ENCODE results near the gene CHCHD5. TPM values are rescaled to one million over a fixed set of nuclear protein-coding genes. Genes with fewer than 3 reads are reported as not detected.
"Not testable (repeated sequence)": the region's sequence is repeated elsewhere in the genome, so short reads cannot be mapped to it uniquely, and the experiment has no call there.

Gene CHCHD5
- total and polyA plus RNA-seq, 2 of the 8 experiments (the other 6 are each of a cell fraction or from before 2014, with no cell fraction given) = 27.2 to 71.5 TPM

DNA sequence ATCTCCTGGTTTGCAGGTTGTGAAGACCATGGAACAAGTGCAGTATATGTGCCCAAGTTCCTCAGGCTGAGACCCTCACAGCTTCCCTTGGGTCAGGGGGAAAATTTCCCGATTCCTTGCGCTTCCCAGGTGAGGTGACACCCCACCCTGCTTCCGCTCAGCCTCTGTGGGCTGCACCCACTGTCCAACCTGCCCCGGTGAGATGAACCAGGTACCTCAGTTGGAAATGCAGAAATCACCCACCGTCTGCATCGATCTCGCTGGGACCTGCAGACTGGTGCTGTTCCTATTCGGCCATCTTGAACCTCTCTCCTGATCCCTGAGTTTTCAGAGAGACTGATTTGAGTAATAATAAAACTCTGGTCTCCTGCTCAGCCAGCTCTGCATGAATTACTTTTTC, 30.6 kb downstream of the CHCHD5 start (continued):
- TF ChIP-seq HDAC2 (IDR thresholded peaks at IDR 0.05; ENCODE audit: borderline replicate concordance in 1 of 2, low read depth in 2 of 2, low read length in 2 of 2) = no peak
- no peak for TF ChIP-seq GTF2F1 (IDR thresholded peaks at IDR 0.05; ENCODE audit: borderline replicate concordance, low read depth, low read length)
- no peak for TF ChIP-seq TBP (IDR thresholded peaks at IDR 0.05; ENCODE audit: low read depth, low read length)
- TF ChIP-seq SP4 (IDR thresholded peaks at IDR 0.05; ENCODE audit: low read length) = no peak
- TF ChIP-seq RFX5 (IDR thresholded peaks at IDR 0.05; ENCODE audit: borderline replicate concordance, low read depth, low read length) = no peak
- TF ChIP-seq BCL11A (IDR thresholded peaks at IDR 0.05; ENCODE audit: low read depth in 2 of 2, low read length in 2 of 2) = no peak
- no peak for TF ChIP-seq KDM5A (IDR thresholded peaks at IDR 0.05; ENCODE audit: low read length)

- not testable (repeated sequence) for H2AFZ ChIP-seq (ENCODE audit: low read length); H4K8ac ChIP-seq (ENCODE audit: extremely low read depth, insufficient read depth, low read length); H3K14ac ChIP-seq (ENCODE audit: insufficient read length); H2BK5ac ChIP-seq (ENCODE audit: low read depth, low read length); H2BK20ac ChIP-seq (ENCODE audit: low read length); H4K5ac ChIP-seq (ENCODE audit: insufficient read length, low read depth, low read length); H3K79me1 ChIP-seq (ENCODE audit: low read depth, low read length); H3K27me3 ChIP-seq (replicated peaks in 1 of 4; ENCODE audit: control insufficient read depth in 3 of 4, extremely low read depth in 1 of 4, insufficient read depth in 3 of 4, low read length in 3 of 4); H3K23me2 ChIP-seq (ENCODE audit: low read depth, low read length); H3K9ac ChIP-seq (replicated peaks in 1 of 4; ENCODE audit: extremely low read depth in 1 of 4, low read depth in 3 of 4, low read length in 3 of 4); H3K79me2 ChIP-seq (ENCODE audit: control insufficient read depth in 1 of 2, insufficient read depth in 2 of 2, low read length in 2 of 2); H3K4me2 ChIP-seq (ENCODE audit: insufficient read depth in 1 of 2, low read depth in 2 of 2, low read length in 2 of 2); H3K4me3 ChIP-seq (ENCODE audit: extremely low read depth in 1 of 4, insufficient read depth in 2 of 4, low read depth in 3 of 4, low read length in 4 of 4); H3K18ac ChIP-seq (ENCODE audit: extremely low read depth, low read length); H3K56ac ChIP-seq (replicated peaks; ENCODE audit: insufficient read length, low read depth, low read length); H2BK15ac ChIP-seq (ENCODE audit: low read length); H3K9me3 ChIP-seq (ENCODE audit: insufficient read depth in 2 of 2, low read depth in 1 of 2, low read length in 1 of 2); H3K27ac ChIP-seq (ENCODE audit: low read depth, low read length); H4K91ac ChIP-seq (replicated peaks; ENCODE audit: insufficient read length, low read length); DNase-seq (ENCODE audit: low read depth in 1 of 2, low spot score in 2 of 2); H2BK12ac ChIP-seq (ENCODE audit: low read depth, low read length); H3K36me3 ChIP-seq (ENCODE audit: control insufficient read depth in 2 of 4, insufficient read depth in 4 of 4, low read length in 3 of 4); FAIRE-seq; H2AK5ac ChIP-seq (ENCODE audit: low read depth, low read length); H4K20me1 ChIP-seq (replicated peaks in 1 of 2; ENCODE audit: control insufficient read depth in 1 of 2, insufficient read depth in 2 of 2, low read length in 2 of 2); H2BK120ac ChIP-seq (replicated peaks; ENCODE audit: low read depth, low read length); H3K4ac ChIP-seq (replicated peaks; ENCODE audit: insufficient read length, low read depth, low read length); H3K23ac ChIP-seq (ENCODE audit: insufficient read length)
- H3K4me1 ChIP-seq (replicated peaks in 1 of 4; ENCODE audit: control insufficient read depth in 3 of 4, insufficient read depth in 4 of 4, low read length in 3 of 4) = peaks cover 2 to 10% (median 3%) of the 10 kb centered on the region in 4 experiments
- 100% methylated on average over 2 of the region's 2 CpGs; no CpG with 5 or more reads in 1 of the 2 experiments for WGBS, 2 experiments (ENCODE audit: extremely low coverage in 1 of 2, insufficient coverage in 1 of 2, insufficient read length in 1 of 2, insufficient replicate concordance in 2 of 2, low coverage in 1 of 2, low lambda C conversion rate in 2 of 2, missing lambda C conversion rate in 1 of 2)
- ChIA-PET CTCF (ENCODE audit: partially characterized antibody) (interaction anchor here (0.7 kb wide), 1 partner anchor 214 kb away, joined by 3 read pairs; no protein-coding TSS in a partner anchor), POLR2A (ENCODE audit: partially characterized antibody) (interaction anchor here (1.8 kb wide), 1 partner anchor 30 kb away, joined by 6 read pairs; the partner anchor contains the start of gene SLC20A1)
Observed at GRCh38 chr2:112615798-112616197, 31.4 kb downstream of the CHCHD5 start.

Data from H1 (cell line).